PFSK-1 (cell line): ENCODE results near the gene ATP6V1F.

ENCODE experiments used
- TAF1 ChIP-seq: IDR thresholded peaks from 2 replicates; pipeline ENCODE4 v1.6.1; 2012; ENCODE audit warnings: low read length, control low read depth, borderline replicate concordance; ENCODE audit not compliant: insufficient read depth
- TF ChIP-seq, protein P1 (sequence below), 2 experiments: IDR thresholded peaks; 2 replicates each; pipeline versions ENCODE4 v1.6.1 to v1.8.0; 2011 to 2012; ENCODE audit warnings: low read depth in 2 of 2, low read length in 2 of 2, control low read depth in 1 of 2, inconsistent platforms in 1 of 2, mild to moderate bottlenecking in 1 of 2, moderate library complexity in 1 of 2; ENCODE audit not compliant: insufficient read depth in 1 of 2

- TF ChIP-seq, protein P1, sequence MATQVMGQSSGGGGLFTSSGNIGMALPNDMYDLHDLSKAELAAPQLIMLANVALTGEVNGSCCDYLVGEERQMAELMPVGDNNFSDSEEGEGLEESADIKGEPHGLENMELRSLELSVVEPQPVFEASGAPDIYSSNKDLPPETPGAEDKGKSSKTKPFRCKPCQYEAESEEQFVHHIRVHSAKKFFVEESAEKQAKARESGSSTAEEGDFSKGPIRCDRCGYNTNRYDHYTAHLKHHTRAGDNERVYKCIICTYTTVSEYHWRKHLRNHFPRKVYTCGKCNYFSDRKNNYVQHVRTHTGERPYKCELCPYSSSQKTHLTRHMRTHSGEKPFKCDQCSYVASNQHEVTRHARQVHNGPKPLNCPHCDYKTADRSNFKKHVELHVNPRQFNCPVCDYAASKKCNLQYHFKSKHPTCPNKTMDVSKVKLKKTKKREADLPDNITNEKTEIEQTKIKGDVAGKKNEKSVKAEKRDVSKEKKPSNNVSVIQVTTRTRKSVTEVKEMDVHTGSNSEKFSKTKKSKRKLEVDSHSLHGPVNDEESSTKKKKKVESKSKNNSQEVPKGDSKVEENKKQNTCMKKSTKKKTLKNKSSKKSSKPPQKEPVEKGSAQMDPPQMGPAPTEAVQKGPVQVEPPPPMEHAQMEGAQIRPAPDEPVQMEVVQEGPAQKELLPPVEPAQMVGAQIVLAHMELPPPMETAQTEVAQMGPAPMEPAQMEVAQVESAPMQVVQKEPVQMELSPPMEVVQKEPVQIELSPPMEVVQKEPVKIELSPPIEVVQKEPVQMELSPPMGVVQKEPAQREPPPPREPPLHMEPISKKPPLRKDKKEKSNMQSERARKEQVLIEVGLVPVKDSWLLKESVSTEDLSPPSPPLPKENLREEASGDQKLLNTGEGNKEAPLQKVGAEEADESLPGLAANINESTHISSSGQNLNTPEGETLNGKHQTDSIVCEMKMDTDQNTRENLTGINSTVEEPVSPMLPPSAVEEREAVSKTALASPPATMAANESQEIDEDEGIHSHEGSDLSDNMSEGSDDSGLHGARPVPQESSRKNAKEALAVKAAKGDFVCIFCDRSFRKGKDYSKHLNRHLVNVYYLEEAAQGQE (IDR thresholded peaks at IDR 0.05; ENCODE audit: insufficient read depth in 1 of 2, low read depth in 2 of 2, low read length in 2 of 2): no peak
- no peak for TF ChIP-seq TAF1
Observed at GRCh38 chr7:128815289-128815942, 47.2 kb upstream of the ATP6V1F start.
